Right lobe of liver (tissue), 6 donors: ENCODE data around the gene RTL1. TPM values are rescaled to one million over a fixed set of nuclear protein-coding genes. Genes with fewer than 3 reads are reported as not detected.

Source experiments
- ATAC-seq, 4 donors: fragments of 200-7000 bp; cut with Tn5 transposase; one replicate each; pipeline ENCODE4 v1.9.1; 2020; ENCODE audit warnings: mild to moderate bottlenecking in 4 of 4, moderate library complexity in 4 of 4
- DNase-seq, 3 donors: peaks; one replicate each; pipeline ENCODE4 v3.0.0-alpha.2; 2020
- H3K27ac ChIP-seq, 3 donors: fragments of 200-600 bp; one replicate each; pipeline ENCODE4 v1.8.0; 2022
- H3K27me3 ChIP-seq, 2 donors: fragments of 200-600 bp; one replicate each; pipeline ENCODE4 v1.8.0; 2022
- H3K36me3 ChIP-seq, 4 donors: fragments of 200-600 bp; sonication (generic) in 1 of 4; one replicate each; pipeline versions ENCODE4 v1.5.1 to v1.8.0; 2017 to 2022; ENCODE audit warnings: control low read depth in 1 of 4
- H3K4me1 ChIP-seq, 4 donors: fragments of 200-600 bp; sonication (generic) in 1 of 4; one replicate each; pipeline versions ENCODE4 v1.5.1 to v1.8.0; 2017 to 2022; ENCODE audit warnings: control low read depth in 1 of 4
- H3K4me3 ChIP-seq, 3 donors: fragments of 200-600 bp; one replicate each; pipeline ENCODE4 v1.8.0; 2022
- H3K9me3 ChIP-seq, 4 donors: fragments of 200-600 bp; sonication (generic) in 1 of 4; one replicate each; pipeline versions ENCODE4 v1.5.1 to v1.8.0; 2017 to 2022; ENCODE audit warnings: control low read depth in 1 of 4
- CTCF ChIP-seq, 4 donors: fragments of 200-600 bp in 3 of 4; fragments of 450-650 bp in 1 of 4; IDR thresholded peaks; one replicate each; pipeline versions ENCODE4 v1.5.1 to v1.8.0; 2016 to 2022; ENCODE audit warnings: antibody characterized with exemption in 4 of 4, mild to moderate bottlenecking in 2 of 4
- POLR2A ChIP-seq: fragments of 450-650 bp; IDR thresholded peaks from one replicate; pipeline ENCODE4 v1.6.1; 2017; ENCODE audit warnings: antibody characterized with exemption, mild to moderate bottlenecking
- WGBS: methylation state at CpG from one replicate; pipeline ENCODE4 v1.1.6; 2018; ENCODE audit warnings: low coverage, low lambda C conversion rate; ENCODE audit not compliant: insufficient coverage; ENCODE audit errors: missing lambda C conversion rate; 5-methylcytosine and 5-hydroxymethylcytosine counted together
- intact Hi-C, 2 donors: fragments of 100-400 bp; cut with DNase I; formaldehyde crosslinking; loops; one replicate each; pipeline versions ENCODE4 v1.11.2 to v1.14.1; 2022
- total RNA-seq, 6 experiments: library from RNA; depleted of rRNA in 2 of 6; stranded (reverse); fragments of >200 nt in 2 of 6; fragmentation: NEBNext Ultra II Directional in 3 of 6; extraction: Animal tissue kit (Norgen Biotek cat#: 25700) in 3 of 6; gene quantifications; one replicate each; pipeline versions ENCODE4 v1.1.0 to v1.2.4, GENCODE V29; 2016 to 2023
- donor health status: DM: no; HTN: yes; CAD: no.
- donor health status: DM: no; HTN: no; CAD: no.
- donor health status: DM: no; HTN: no; CAD: no.
- donor health status: DM: no; HTN: yes; CAD: no.
- donor health status: DM: no; HTN: yes; CAD: no.

Gene RTL1
- total RNA-seq, 6 experiments from 2014 or later, result 0.04 TPM; not detected in 5

DNA sequence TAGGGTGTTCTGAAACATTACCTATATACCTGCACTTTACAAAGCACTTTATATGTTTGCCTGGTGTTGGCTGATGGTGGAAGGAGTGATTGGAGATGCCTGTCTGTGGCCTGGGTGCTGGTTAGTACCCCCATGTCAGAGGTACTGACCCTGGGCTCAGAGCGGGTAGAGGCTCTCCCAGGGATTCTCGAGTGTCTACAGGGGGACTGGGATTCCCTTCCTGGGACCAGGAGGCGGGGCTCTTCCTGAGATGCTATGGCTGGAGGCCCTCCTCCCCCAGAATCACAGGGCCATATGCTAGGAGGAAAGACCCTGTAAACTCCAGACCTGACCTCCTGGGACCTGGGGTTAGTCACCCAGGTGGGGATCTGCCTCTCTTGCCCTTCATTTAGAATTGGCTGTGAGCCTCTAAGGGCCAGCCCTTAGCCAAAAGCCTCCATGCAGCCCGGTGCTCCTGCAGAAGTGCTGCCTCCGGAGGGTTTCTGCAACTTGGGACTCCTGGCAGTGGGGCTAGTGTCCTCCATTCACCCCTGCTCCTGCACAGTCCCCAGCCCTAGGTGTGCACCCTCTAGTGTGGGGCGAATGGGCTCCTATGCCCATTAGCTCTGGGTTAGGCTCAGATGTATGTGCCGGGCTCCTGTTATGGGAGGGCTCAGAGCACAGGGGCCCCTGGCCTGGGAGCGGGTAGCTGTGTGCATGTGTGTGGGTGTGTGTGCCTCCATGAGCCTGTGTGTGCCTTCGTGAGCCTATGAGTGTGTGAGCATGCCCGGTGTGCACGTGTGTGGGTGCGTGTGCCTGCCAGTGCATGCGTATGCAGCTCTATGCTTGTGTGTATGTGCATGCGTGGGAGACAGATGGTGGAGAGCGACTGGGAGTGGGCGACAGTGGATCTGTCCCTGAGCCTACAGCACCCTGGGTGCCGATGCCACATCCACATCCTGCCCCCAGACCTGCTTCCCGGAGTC, 36.6 kb downstream of the RTL1 start:
- no peaks in the 10 kb centered on the region for H3K9me3 ChIP-seq
- TF ChIP-seq POLR2A (no peak), CTCF (IDR thresholded peaks at IDR 0.05) (no peak)
- DNase-seq (peak in 1 of 3 donors; percentile 28), ATAC-seq (peak in 1 of 4 donors; percentile 18)
- no peak overlapping the region for H3K4me3 ChIP-seq
- H3K27me3 ChIP-seq, result no peaks in the 10 kb centered on the region
- 70% methylated on average over 4 of the region's 18 CpGs for WGBS
- intact Hi-C loops, result no loop called here
- no peaks in the 10 kb centered on the region for H3K4me1 ChIP-seq
- no peaks in the 10 kb centered on the region for H3K36me3 ChIP-seq
- no peak overlapping the region for H3K27ac ChIP-seq

GRCh38 chr14:100865682-100866591, 37.6 kb downstream of the RTL1 start:
- DNase-seq, result peak in 1 of 3 donors; percentile 42
- WGBS, result 76% methylated on average over 10 of the region's 22 CpGs

GRCh38 chr14:100864960-100865681, 38.4 kb downstream of the RTL1 start:
- intact Hi-C loops, result no loop called here
- no peaks in the 10 kb centered on the region for H3K4me1 ChIP-seq
- DNase-seq, result peak in 1 of 3 donors; percentile 26
- H3K9me3 ChIP-seq, result no peaks in the 10 kb centered on the region
- no peak overlapping the region for H3K4me3 ChIP-seq
- 52% methylated on average over 6 of the region's 9 CpGs for WGBS
- no peaks in the 10 kb centered on the region for H3K27me3 ChIP-seq
- no peak for ATAC-seq
- no peak overlapping the region for H3K27ac ChIP-seq
- TF ChIP-seq CTCF (IDR thresholded peaks at IDR 0.05), result no peak
- no peak for TF ChIP-seq POLR2A
- H3K36me3 ChIP-seq, result no peaks in the 10 kb centered on the region

More at GRCh38 chr14:100865682-100866591, 37.6 kb downstream of the RTL1 start:
- Histone ChIP-seq H3K36me3 (no peaks in the 10 kb centered on the region), H3K27me3 (no peaks in the 10 kb centered on the region), H3K4me3 (no peak overlapping the region), H3K27ac (no peak overlapping the region), H3K4me1 (no peaks in the 10 kb centered on the region), H3K9me3 (no peaks in the 10 kb centered on the region)
- ATAC-seq, result no peak
- intact Hi-C loops, result no loop called here
- TF ChIP-seq POLR2A (no peak), CTCF (IDR thresholded peaks at IDR 0.05) (no peak)

DNA sequence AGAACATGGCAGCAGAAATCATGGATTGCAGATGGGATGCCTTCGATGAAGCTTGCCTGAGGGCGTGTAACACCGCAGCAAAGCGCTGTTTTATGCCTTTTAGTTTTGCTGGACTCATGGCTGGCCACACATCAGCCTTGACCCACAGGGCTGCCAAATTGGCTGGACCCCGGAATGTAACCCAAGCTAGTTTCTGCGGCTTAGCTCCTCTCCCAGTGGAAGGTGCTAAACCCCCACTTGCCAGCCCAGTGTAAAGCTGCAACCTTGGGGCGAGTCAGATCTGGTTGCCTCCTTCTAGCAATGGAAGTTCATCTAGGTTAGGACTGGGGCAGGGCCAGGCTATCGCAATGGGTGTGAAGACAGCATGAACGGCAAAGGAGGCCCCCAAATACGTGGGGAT, 39.3 kb downstream of the RTL1 start:
- TF ChIP-seq POLR2A (no peak), CTCF (IDR thresholded peaks at IDR 0.05) (no peak)
- no peaks in the 10 kb centered on the region for H3K36me3 ChIP-seq
- ATAC-seq, result no peak
- no peak overlapping the region for H3K4me3 ChIP-seq
- intact Hi-C loops, result no loop called here
- H3K9me3 ChIP-seq, result no peaks in the 10 kb centered on the region
- no peaks in the 10 kb centered on the region for H3K27me3 ChIP-seq
- H3K4me1 ChIP-seq, result no peaks in the 10 kb centered on the region
- DNase-seq, result no peak
- no peak overlapping the region for H3K27ac ChIP-seq
- 46% methylated on average over 4 of the region's 10 CpGs for WGBS
